ENCODE measurements around the gene MBOAT1.

GRCh38 chr6:20212392-20213111 lies at the start of gene MBOAT1:
- TF ChIP-seq CTCF (IDR thresholded peaks at IDR 0.05): no peak
- TF ChIP-seq POLR2A (IDR thresholded peaks at IDR 0.05): no peak

Measured in testis (tissue), 2 donors.